HCT116 (cell line): ENCODE measurements around the gene TMEM62. TPM values are rescaled to one million over a fixed set of nuclear protein-coding genes. Genes with fewer than 3 reads are reported as not detected.

Source experiments
- ATAC-seq: fragments of 200-7000 bp; cut with Tn5 transposase; 2 replicates; pipeline ENCODE4 v1.9.1; 2020; ENCODE audit warnings: mild to moderate bottlenecking, moderate library complexity
- BruUV-seq: library from RNA; stranded (reverse); fragments of 400-500 nt; replicated peaks from 2 replicates; lab custom pipeline; 2021; lab: Mats Ljungman, UMichigan
- CTCF ChIA-PET: fragments of 300-600 bp; sonication (Branson Sonifier 250); formaldehyde crosslinking; loops from one replicate; lab custom pipeline; 2021; ENCODE audit warnings: antibody characterized with exemption; lab: Charles Lee
- POLR2A ChIA-PET: fragments of 300-600, 350-600 bp; sonication (Branson Sonifier 250); formaldehyde crosslinking; loops from one replicate; lab custom pipeline; 2021; ENCODE audit warnings: antibody characterized with exemption; lab: Charles Lee
- RAD21 ChIA-PET, 2 experiments: fragments of 300-600 bp; sonication (Branson Sonifier 250); formaldehyde crosslinking; loops; one replicate each; lab custom pipeline; 2023; ENCODE audit warnings: low total read pairs in 2 of 2; ENCODE audit not compliant: uncharacterized antibody in 2 of 2, unreplicated experiment in 2 of 2, low non-redundant PET in 1 of 2; lab: Charles Lee
- DNase-seq: peaks from one replicate; pipeline ENCODE4 v3.0.0-alpha.2; 2010; ENCODE audit warnings: low read depth, low spot score
- H2AFZ ChIP-seq: fragments of 200-600 bp; shearing (Covaris generic), sonication (generic); 2 replicates; pipeline ENCODE4 v1.6.1; 2017; ENCODE audit warnings: low read depth, mixed run types, mixed read lengths, antibody characterized with exemption, low read length; ENCODE audit not compliant: poor library complexity, severe bottlenecking
- H3K27ac ChIP-seq: 2 replicates; pipeline ENCODE4 v1.5.1; 2012; ENCODE audit warnings: low read depth, low read length
- H3K27me3 ChIP-seq: fragments of 200-600 bp; sonication (generic); 2 replicates; pipeline ENCODE4 v1.6.1; 2016; ENCODE audit warnings: mixed run types, low read length, mixed read lengths; ENCODE audit not compliant: insufficient read depth
- H3K36me3 ChIP-seq, 2 experiments: fragments of 200-500 bp in 1 of 2; fragments of 200-600 bp in 1 of 2; sonication (Bioruptor generic) in 1 of 2; sonication (generic) in 1 of 2; 2 replicates each; pipeline versions ENCODE4 v1.5.1 to v1.6.1; 2014 to 2016; ENCODE audit warnings: low read length in 2 of 2, inconsistent platforms in 1 of 2, mixed read lengths in 1 of 2, mixed run types in 1 of 2; ENCODE audit not compliant: insufficient read depth in 2 of 2, control insufficient read depth in 1 of 2
- H3K4me1 ChIP-seq, 2 experiments: fragments of 200-600 bp in 1 of 2; sonication (generic) in 1 of 2; 2 replicates each; pipeline versions ENCODE4 v1.5.1 to v1.6.1; 2012 to 2017; ENCODE audit warnings: low read length in 2 of 2, inconsistent platforms in 1 of 2, mild to moderate bottlenecking in 1 of 2, mixed read lengths in 1 of 2, mixed run types in 1 of 2, moderate library complexity in 1 of 2; ENCODE audit not compliant: insufficient read depth in 2 of 2, control insufficient read depth in 1 of 2
- H3K4me2 ChIP-seq: fragments of 200-600 bp; sonication (generic); 2 replicates; pipeline ENCODE4 v1.6.1; 2017; ENCODE audit warnings: mixed run types, low read length, mixed read lengths
- H3K4me3 ChIP-seq, 2 experiments: fragments of 200-600 bp in 1 of 2; sonication (generic) in 1 of 2; replicated peaks in 1 of 2; 2 replicates each; pipeline ENCODE4 v1.5.1; 2011 to 2016; ENCODE audit warnings: low read length in 2 of 2, control low read depth in 1 of 2, low read depth in 1 of 2, mild to moderate bottlenecking in 1 of 2, mixed read lengths in 1 of 2, mixed run types in 1 of 2
- H3K79me2 ChIP-seq: fragments of 200-600 bp; sonication (generic); 2 replicates; pipeline ENCODE4 v1.6.1; 2017; ENCODE audit warnings: mild to moderate bottlenecking, mixed run types, low read length, moderate library complexity, mixed read lengths; ENCODE audit not compliant: insufficient read depth
- H3K9ac ChIP-seq: fragments of 200-600 bp; sonication (generic); 2 replicates; pipeline ENCODE4 v1.6.1; 2016; ENCODE audit warnings: low read length, mixed read lengths
- H3K9me2 ChIP-seq: fragments of 200-600 bp; sonication (generic), shearing (Covaris generic); 2 replicates; pipeline ENCODE4 v1.6.1; 2017; ENCODE audit warnings: mixed run types, mild to moderate bottlenecking, moderate library complexity; ENCODE audit not compliant: insufficient read depth
- H3K9me3 ChIP-seq, 2 experiments: fragments of 200-500 bp in 1 of 2; fragments of 200-600 bp in 1 of 2; sonication (Bioruptor generic) in 1 of 2; sonication (generic) in 1 of 2; 2 replicates each; pipeline ENCODE4 v1.6.1; 2014 to 2017; ENCODE audit warnings: low read length in 2 of 2, mixed read lengths in 2 of 2, inconsistent platforms in 1 of 2, low read depth in 1 of 2, mild to moderate bottlenecking in 1 of 2, mixed run types in 1 of 2, moderate library complexity in 1 of 2; ENCODE audit not compliant: control insufficient read depth in 1 of 2, insufficient read depth in 1 of 2
- H4K20me1 ChIP-seq: fragments of 200-600 bp; sonication (generic), shearing (Covaris generic); 2 replicates; pipeline ENCODE4 v1.6.1; 2017; ENCODE audit warnings: mixed run types, mild to moderate bottlenecking, moderate library complexity; ENCODE audit not compliant: insufficient read depth
- CEBPB ChIP-seq: IDR thresholded peaks from 2 replicates; pipeline ENCODE4 v1.6.1; 2012; ENCODE audit warnings: low read depth
- EGR1 ChIP-seq: IDR thresholded peaks from 2 replicates; pipeline ENCODE4 v1.6.1; 2012; ENCODE audit warnings: low read depth
- ELF1 ChIP-seq: IDR thresholded peaks from 2 replicates; pipeline ENCODE4 v1.6.1; 2012; ENCODE audit warnings: low read depth, borderline replicate concordance
- POLR2A ChIP-seq: IDR thresholded peaks from 2 replicates; pipeline ENCODE4 v1.7.0; 2011; ENCODE audit warnings: borderline replicate concordance; ENCODE audit not compliant: insufficient read depth, insufficient read length; ENCODE audit errors: extremely low read depth
- POLR2AphosphoS5 ChIP-seq: IDR thresholded peaks from 2 replicates; pipeline ENCODE4 v1.6.1; 2011; ENCODE audit warnings: mild to moderate bottlenecking, low read depth, low read length, moderate library complexity
- SIN3A ChIP-seq: IDR thresholded peaks from 2 replicates; pipeline ENCODE4 v1.6.1; 2012; ENCODE audit warnings: low read depth
- YY1 ChIP-seq: IDR thresholded peaks from 2 replicates; pipeline ENCODE4 v1.6.1; 2011; ENCODE audit warnings: low read length, low read depth, moderate library complexity, mild to moderate bottlenecking; ENCODE audit not compliant: insufficient replicate concordance; ENCODE audit errors: extremely low read depth
- ZNF274 ChIP-seq: fragments of 200-500 bp; sonication (Bioruptor generic); IDR thresholded peaks from 2 replicates; pipeline ENCODE4 v1.6.1; 2014; ENCODE audit warnings: mild to moderate bottlenecking, low read depth, low read length, inconsistent platforms
- intact Hi-C: fragments of 100-400 bp; cut with micrococcal nuclease; formaldehyde crosslinking; loops from 2 replicates; pipeline ENCODE4 v1.10.0; 2022
- total RNA-seq: library from RNA; stranded (reverse); gene quantifications from one replicate; pipeline ENCODE4 v1.2.1, GENCODE V29; 2021; ENCODE audit not compliant: unreplicated experiment
- TF ChIP-seq, protein P1 (sequence below): IDR thresholded peaks from 2 replicates; pipeline ENCODE4 v1.6.1; 2012

Gene TMEM62
- total RNA-seq, 1 experiment from 2014 or later: 8.8 TPM

DNA sequence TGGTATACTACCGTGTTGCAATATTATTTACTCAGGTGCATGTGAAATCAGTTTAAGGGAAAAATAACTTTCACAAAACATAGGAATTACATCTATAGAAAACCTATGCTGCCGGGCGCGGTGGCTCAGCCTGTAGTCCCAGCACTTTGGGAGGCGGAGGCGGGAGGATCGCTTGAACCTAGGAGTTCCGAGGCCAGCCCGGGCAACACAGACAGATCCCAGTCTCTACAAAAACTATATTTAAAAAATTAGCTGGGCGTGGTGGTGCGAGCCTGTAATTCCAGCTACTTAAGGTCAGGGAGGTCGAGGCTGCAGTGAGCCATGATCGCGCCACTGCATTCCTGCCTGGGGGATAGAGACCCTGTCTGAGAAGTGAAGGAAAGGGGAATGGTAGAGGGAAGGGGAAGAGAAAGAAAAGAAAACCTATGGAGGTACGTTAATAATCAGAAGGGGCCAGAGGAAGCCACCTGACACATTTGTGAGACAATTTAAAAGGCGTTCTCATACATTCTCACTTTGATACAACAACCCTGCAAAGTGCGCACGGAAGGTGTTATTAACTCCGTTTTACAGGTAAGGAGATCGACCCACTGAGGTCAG is 456 bp upstream of the TMEM62 start:
- no peaks in the 10 kb centered on the region for H3K9me3 ChIP-seq
- ATAC-seq: peak; percentile 47
- intact Hi-C loops: loop anchor here (5.0 kb wide), 1 partner anchor 54 kb away; the partner anchor contains the start of gene CCNDBP1
- peaks cover 9 to 14% of the 10 kb centered on the region in 2 experiments; a peak in 3 of 4 replicates for H3K4me1 ChIP-seq
- H3K79me2 ChIP-seq: no peaks in the 10 kb centered on the region
- ChIA-PET POLR2A (no interaction called here), CTCF (no interaction called here), RAD21 (no interaction called here)
- H3K4me2 ChIP-seq: peak overlapping the region; percentile 86
- H3K9ac ChIP-seq: peak overlapping the region; percentile 68
- H3K9me2 ChIP-seq: no peaks in the 10 kb centered on the region
- BruUV-seq: TSS peak; percentile 58
- no peaks in the 10 kb centered on the region for H4K20me1 ChIP-seq
- H2AFZ ChIP-seq: peak overlapping the region; percentile 93
- H3K36me3 ChIP-seq: peaks cover 0 to 8% of the 10 kb centered on the region in 2 experiments; a peak in 3 of 4 replicates
- DNase-seq: no peak
- H3K27me3 ChIP-seq: no peaks in the 10 kb centered on the region
- H3K4me3 ChIP-seq: peak overlapping the region; percentile 66 to 67
- TF ChIP-seq ZNF274 (no peak), SIN3A (peak; percentile 66)
- peak overlapping the region; percentile 62 for H3K27ac ChIP-seq

DNA sequence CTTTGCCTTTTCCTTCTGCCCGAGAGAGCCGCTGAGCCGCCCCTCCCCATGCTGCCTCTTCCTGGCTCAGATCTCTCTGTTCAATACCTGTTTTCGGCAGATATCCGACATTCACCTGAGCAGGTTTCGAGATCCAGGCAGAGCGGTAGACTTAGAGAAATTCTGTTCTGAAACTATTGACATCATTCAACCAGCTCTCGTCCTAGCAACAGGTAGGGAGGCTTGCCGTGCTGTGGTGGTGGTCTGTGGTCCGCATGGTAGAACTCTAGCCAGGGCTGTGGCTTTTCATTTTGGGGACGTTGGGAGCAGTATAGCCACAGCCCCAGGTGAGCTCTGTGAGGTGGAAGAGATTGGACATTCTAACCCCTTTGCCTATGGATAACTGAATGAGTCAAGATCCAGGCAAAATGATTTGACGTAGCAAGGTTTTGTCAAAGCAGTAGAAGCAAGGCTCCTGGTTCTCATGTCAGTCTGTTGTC is 810 bp downstream of the TMEM62 start:
- Histone ChIP-seq H3K27ac (peak overlapping the region; percentile 62; the same call in 1 of the 2 replicates), H3K9ac (peak overlapping the region; percentile 68), H2AFZ (no peak overlapping the region), H3K4me3 (peak overlapping the region; percentile 66 to 67), H3K9me3 (no peaks in the 10 kb centered on the region), H4K20me1 (no peaks in the 10 kb centered on the region), H3K4me1 (peaks cover 9 to 14% of the 10 kb centered on the region in 2 experiments; a peak in 3 of 4 replicates), H3K4me2 (peak overlapping the region; percentile 86), H3K9me2 (no peaks in the 10 kb centered on the region), H3K79me2 (no peaks in the 10 kb centered on the region), H3K36me3 (peaks cover 0 to 8% of the 10 kb centered on the region in 2 experiments; a peak in 3 of 4 replicates), H3K27me3 (no peaks in the 10 kb centered on the region)
- intact Hi-C loops: loop anchor here (5.0 kb wide), 1 partner anchor 53 kb away; the partner anchor contains the start of gene CCNDBP1
- no peak for DNase-seq
- ChIA-PET CTCF (no interaction called here), POLR2A (no interaction called here), RAD21 (no interaction called here)
- BruUV-seq: no TSS peak
- TF ChIP-seq POLR2A (no peak), POLR2AphosphoS5 (no peak), EGR1 (no peak), ZNF274 (no peak), YY1 (no peak), ELF1 (no peak), CEBPB (no peak)
- TF ChIP-seq, protein P1, sequence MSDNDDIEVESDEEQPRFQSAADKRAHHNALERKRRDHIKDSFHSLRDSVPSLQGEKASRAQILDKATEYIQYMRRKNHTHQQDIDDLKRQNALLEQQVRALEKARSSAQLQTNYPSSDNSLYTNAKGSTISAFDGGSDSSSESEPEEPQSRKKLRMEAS: no peak
- ATAC-seq: no peak; the same call in 1 of the 2 replicates
